Measurements from ENCODE around the gene SGO1.
"Not testable (repeated sequence)": the region's sequence is repeated elsewhere in the genome, so short reads cannot be mapped to it uniquely, and the experiment has no call there.

SGO1 gene

DNA sequence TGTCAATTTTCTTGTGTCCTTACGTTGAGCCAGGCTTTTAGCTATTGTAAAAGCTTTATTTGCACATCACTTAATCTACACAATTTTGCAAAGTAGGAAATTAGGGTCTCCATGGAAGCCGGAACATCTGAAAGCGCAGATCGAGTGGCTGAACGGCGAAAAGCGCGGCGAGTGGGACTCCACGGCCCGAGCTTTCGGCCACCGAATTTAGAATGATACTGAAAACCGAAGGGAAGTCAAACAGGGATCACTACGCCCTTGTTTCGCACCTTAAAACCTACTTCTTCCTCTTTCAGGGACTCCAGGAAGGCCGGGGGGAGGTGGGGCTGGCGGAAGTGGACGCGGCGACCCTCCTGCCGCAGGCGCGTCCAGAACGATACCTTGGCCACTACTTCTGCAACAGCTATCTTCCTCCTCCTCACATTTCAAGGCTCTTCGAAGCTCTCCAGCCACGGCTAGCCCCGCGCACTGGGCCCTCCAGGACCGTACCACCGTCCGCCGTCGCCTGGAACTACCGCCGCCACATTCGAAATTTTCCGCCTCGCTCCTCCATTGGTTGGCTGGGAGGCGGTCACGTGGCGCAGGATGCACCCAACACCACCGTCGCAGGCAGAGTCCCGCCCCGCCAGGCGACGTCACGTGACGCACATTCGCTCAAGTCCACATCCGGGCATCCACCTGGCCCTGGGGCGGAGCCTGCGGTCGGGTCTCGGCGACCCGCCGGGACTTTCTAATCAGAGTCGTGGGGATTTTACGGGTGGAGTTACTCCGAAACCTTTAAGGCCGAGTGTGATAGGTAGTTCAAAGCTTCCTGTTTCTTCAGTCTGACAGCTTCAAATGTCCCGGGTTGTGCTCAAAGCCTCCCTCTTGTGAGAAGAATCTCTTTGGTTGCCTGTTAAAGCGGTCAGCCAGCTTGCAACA lies at the start of gene SGO1:
Gene SGO1, minus strand, starts transcription at position 528 of the 921 bp plus-strand sequence. CDS start 2,179 bp downstream, outside the sequence.
- no peaks in the 10 kb centered on the region for H3K36me3 ChIP-seq (ENCODE audit: control insufficient read depth in 2 of 2, insufficient read depth in 2 of 2, low read length in 2 of 2)
- peak within 1 kb of the TSS; percentile 98 to 99 for H3K9ac ChIP-seq (ENCODE audit: low read length in 2 of 2)
- no peaks in the 10 kb centered on the region for H3K9me3 ChIP-seq (ENCODE audit: control insufficient read depth in 2 of 2, low read length in 2 of 2)
- H3K27ac ChIP-seq (ENCODE audit: low read length): peak within 1 kb of the TSS; percentile 94
- peak within 1 kb of the TSS; percentile 94 to 95 for H3K4me3 ChIP-seq (ENCODE audit: low read length in 2 of 2)
- H3K27me3 ChIP-seq (ENCODE audit: control insufficient read depth in 1 of 2, insufficient read depth in 2 of 2, low read length in 2 of 2): no peaks in the 10 kb centered on the region
- peaks cover 11% of the 10 kb centered on the region for H3K4me1 ChIP-seq (ENCODE audit: control insufficient read depth, insufficient read depth, low read length)

DNA sequence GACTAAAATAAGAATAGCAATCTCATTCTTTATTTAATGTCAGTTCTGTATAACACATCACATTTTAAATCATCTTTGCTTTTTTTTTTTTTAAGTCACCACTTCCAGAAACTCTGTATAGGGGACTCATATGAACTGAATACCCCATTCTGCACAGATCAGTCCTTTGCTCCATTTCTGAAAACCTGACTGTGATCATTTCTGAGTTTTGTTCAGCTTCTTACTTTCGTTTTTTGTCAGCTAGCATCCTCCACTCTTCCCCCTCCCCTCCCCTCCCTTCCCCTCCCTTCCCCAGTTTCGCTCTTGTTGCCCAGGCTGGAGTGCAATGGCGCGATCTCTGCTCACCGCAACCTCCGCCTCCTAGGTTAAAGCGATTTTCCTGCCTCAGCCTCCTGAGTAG lies 49.8 kb upstream of the SGO1 start:
- no peak overlapping the region for H3K4me3 ChIP-seq (ENCODE audit: low read length in 2 of 2)
- H3K27me3 ChIP-seq (ENCODE audit: control insufficient read depth in 1 of 2, insufficient read depth in 2 of 2, low read length in 2 of 2): no peaks in the 10 kb centered on the region
- no peaks in the 10 kb centered on the region for H3K4me1 ChIP-seq (ENCODE audit: control insufficient read depth, insufficient read depth, low read length)
- no peaks in the 10 kb centered on the region for H3K36me3 ChIP-seq (ENCODE audit: control insufficient read depth in 2 of 2, insufficient read depth in 2 of 2, low read length in 2 of 2)
- no peaks in the 10 kb centered on the region for H3K9me3 ChIP-seq (ENCODE audit: control insufficient read depth in 2 of 2, low read length in 2 of 2)
- no peak overlapping the region for H3K27ac ChIP-seq (ENCODE audit: low read length)
- H3K9ac ChIP-seq (ENCODE audit: low read length in 2 of 2): no peak overlapping the region

DNA sequence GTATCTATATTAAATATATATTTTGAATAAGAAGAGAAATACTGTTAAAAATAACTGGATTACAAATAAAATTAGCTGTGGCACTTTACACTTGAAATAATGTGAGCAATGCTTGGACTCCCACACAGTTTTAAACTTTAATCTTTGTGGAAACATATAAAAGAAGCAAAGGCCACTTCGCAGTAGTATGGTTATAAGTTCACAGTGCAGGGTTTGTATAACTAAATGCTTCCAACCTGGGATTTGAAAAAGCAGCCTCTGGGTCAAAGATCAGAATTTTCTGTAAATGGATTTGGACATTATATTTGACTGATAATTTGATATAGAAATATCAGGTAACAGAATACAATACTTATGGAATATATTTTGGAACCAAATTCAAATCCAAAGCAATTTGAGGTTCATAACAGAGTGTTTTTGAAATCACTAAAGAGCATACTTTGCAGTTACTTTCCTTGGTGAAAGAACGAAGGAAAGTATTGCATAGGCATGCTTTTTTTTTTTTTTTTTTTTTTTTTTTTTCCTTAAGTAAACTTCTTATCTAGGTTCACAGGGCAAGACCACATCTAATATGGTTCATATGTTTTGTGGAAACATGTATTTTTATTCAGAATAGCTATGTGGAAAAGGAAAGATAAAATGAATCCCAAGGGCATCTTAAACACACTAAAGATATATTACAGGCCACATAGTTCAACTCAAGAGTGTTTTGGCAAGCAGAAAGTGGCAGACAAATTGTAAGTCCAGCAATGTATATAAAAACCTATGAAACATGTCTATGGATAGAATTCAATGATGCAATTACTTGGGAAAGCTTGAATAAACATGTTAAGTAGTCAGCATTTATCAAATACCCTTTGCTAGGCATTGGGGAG lies 47.1 kb upstream of the SGO1 start:
- H3K4me3 ChIP-seq (ENCODE audit: low read length in 2 of 2): no peak overlapping the region
- H3K27me3 ChIP-seq (ENCODE audit: control insufficient read depth in 1 of 2, insufficient read depth in 2 of 2, low read length in 2 of 2): no peaks in the 10 kb centered on the region
- H3K9ac ChIP-seq (ENCODE audit: low read length in 2 of 2): no peak overlapping the region
- H3K4me1 ChIP-seq (ENCODE audit: control insufficient read depth, insufficient read depth, low read length): no peaks in the 10 kb centered on the region
- H3K9me3 ChIP-seq (ENCODE audit: control insufficient read depth in 2 of 2, low read length in 2 of 2): no peaks in the 10 kb centered on the region
- no peaks in the 10 kb centered on the region for H3K36me3 ChIP-seq (ENCODE audit: control insufficient read depth in 2 of 2, insufficient read depth in 2 of 2, low read length in 2 of 2)
- no peak overlapping the region for H3K27ac ChIP-seq (ENCODE audit: low read length)

DNA sequence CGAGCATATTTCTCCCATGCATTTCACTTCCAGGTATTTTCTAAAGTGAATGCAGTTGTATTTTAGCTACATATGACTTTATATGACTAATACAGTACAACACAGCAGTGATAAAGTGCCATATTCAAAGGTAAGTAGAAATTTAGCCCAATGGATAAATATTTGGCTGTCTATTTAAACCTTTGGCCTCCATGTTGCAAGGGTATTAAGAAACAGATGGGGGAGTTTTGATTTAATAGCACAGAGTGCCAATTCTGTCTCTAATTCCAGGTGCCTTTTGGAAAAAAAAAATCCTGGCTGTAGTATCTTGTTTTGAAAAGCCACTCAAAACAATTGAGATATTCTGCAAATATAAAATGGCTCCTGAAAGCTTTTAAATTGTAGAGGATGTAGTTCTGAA lies 44.9 kb upstream of the SGO1 start:
- Histone ChIP-seq H3K4me1 (ENCODE audit: control insufficient read depth, insufficient read depth, low read length) (no peaks in the 10 kb centered on the region), H3K9me3 (ENCODE audit: control insufficient read depth in 2 of 2, low read length in 2 of 2) (no peaks in the 10 kb centered on the region), H3K4me3 (ENCODE audit: low read length in 2 of 2) (no peak overlapping the region), H3K27ac (ENCODE audit: low read length) (no peak overlapping the region), H3K27me3 (ENCODE audit: control insufficient read depth in 1 of 2, insufficient read depth in 2 of 2, low read length in 2 of 2) (no peaks in the 10 kb centered on the region), H3K36me3 (ENCODE audit: control insufficient read depth in 2 of 2, insufficient read depth in 2 of 2, low read length in 2 of 2) (no peaks in the 10 kb centered on the region), H3K9ac (ENCODE audit: low read length in 2 of 2) (no peak overlapping the region)

DNA sequence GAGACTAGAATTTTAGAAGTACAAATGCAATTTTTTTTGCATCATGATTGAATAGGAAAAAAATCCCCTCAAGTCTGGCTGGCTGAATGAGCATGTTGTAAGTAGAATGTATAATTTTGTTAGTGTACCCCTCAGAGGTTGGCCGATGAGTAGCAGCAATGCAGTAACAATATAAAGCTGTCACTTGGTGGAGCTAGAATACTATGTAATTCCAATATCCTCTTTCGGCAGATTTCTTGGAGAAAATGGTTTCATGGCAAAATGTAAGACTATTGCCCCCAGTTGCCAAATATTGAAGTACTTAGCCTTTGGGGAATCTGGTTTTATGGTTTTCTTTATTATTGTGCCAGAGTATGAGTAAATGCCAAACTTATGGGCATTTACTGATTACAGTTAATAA lies 39.8 kb upstream of the SGO1 start:
- Histone ChIP-seq H3K9me3 (ENCODE audit: control insufficient read depth in 2 of 2, low read length in 2 of 2) (no peaks in the 10 kb centered on the region), H3K9ac (ENCODE audit: low read length in 2 of 2) (no peak overlapping the region), H3K4me1 (ENCODE audit: control insufficient read depth, insufficient read depth, low read length) (no peaks in the 10 kb centered on the region), H3K27me3 (ENCODE audit: control insufficient read depth in 1 of 2, insufficient read depth in 2 of 2, low read length in 2 of 2) (no peaks in the 10 kb centered on the region), H3K27ac (ENCODE audit: low read length) (no peak overlapping the region), H3K36me3 (ENCODE audit: control insufficient read depth in 2 of 2, insufficient read depth in 2 of 2, low read length in 2 of 2) (no peaks in the 10 kb centered on the region), H3K4me3 (ENCODE audit: low read length in 2 of 2) (no peak overlapping the region)

DNA sequence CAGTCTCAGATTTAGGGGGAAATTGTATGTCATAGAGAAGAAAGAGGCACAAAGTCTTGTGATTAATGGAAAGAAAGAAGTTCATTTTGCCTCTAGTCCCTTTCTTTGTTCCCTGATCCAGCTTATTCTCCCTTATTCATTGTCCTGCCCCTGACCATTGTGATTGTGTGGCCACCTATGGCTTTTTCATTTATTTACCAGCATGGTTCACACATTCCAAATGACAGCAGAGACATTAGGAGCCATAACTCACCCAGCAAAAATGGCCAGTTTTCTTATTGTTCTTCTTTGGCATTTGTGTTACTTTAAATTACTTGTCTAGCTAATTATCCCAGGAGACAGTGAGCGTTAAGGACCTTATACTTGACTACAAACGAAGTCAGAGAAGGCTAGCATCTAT lies 36.3 kb upstream of the SGO1 start:
- no peaks in the 10 kb centered on the region for H3K27me3 ChIP-seq (ENCODE audit: control insufficient read depth in 1 of 2, insufficient read depth in 2 of 2, low read length in 2 of 2)
- H3K9ac ChIP-seq (ENCODE audit: low read length in 2 of 2): no peak overlapping the region
- no peaks in the 10 kb centered on the region for H3K9me3 ChIP-seq (ENCODE audit: control insufficient read depth in 2 of 2, low read length in 2 of 2)
- no peak overlapping the region for H3K27ac ChIP-seq (ENCODE audit: low read length)
- H3K4me1 ChIP-seq (ENCODE audit: control insufficient read depth, insufficient read depth, low read length): no peaks in the 10 kb centered on the region
- H3K36me3 ChIP-seq (ENCODE audit: control insufficient read depth in 2 of 2, insufficient read depth in 2 of 2, low read length in 2 of 2): no peaks in the 10 kb centered on the region
- H3K4me3 ChIP-seq (ENCODE audit: low read length in 2 of 2): no peak overlapping the region

DNA sequence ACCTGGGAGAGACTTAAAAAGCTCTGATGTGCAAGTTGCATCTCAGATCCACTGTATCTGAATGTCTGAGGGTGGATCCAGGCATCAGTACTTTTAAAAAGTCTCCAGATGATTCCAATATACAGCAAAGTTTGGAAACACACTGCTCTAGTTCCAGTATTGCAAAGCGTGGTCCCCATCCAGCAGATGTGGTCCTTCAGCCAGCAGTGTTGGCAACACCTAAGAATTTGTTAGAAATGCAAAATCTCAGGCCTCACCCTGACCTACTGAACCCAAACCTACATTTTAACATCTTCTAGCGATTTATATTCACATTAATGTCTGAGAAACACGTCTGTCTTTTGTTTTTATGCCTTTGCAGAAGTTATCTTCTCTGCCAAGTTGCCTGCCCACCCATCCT lies 32.2 kb upstream of the SGO1 start:
- H3K4me1 ChIP-seq (ENCODE audit: control insufficient read depth, insufficient read depth, low read length): no peaks in the 10 kb centered on the region
- H3K9me3 ChIP-seq (ENCODE audit: control insufficient read depth in 2 of 2, low read length in 2 of 2): no peaks in the 10 kb centered on the region
- no peak overlapping the region for H3K27ac ChIP-seq (ENCODE audit: low read length)
- H3K9ac ChIP-seq (ENCODE audit: low read length in 2 of 2): no peak overlapping the region
- H3K36me3 ChIP-seq (ENCODE audit: control insufficient read depth in 2 of 2, insufficient read depth in 2 of 2, low read length in 2 of 2): no peaks in the 10 kb centered on the region
- H3K4me3 ChIP-seq (ENCODE audit: low read length in 2 of 2): no peak overlapping the region
- no peaks in the 10 kb centered on the region for H3K27me3 ChIP-seq (ENCODE audit: control insufficient read depth in 1 of 2, insufficient read depth in 2 of 2, low read length in 2 of 2)

DNA sequence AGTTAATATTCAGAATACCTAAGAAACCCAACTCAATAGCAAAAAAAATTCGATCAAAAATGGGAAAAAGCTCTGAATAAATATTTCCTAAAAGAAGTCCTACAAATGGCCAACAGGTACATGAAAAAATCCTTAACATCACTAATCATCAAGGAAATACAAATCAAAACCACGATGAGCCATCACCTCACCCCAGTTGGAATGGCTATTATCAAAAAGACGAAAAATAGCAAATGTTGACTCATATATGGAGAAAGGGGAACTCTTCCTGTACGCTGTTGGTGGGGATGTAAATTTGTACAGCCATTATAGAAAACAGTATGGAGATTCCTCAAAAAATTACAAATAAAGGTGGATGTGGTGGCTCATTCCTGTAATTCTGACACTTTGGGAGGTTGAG lies 29.6 kb upstream of the SGO1 start:
- no peaks in the 10 kb centered on the region for H3K9me3 ChIP-seq (ENCODE audit: control insufficient read depth in 2 of 2, low read length in 2 of 2)
- no peaks in the 10 kb centered on the region for H3K27me3 ChIP-seq (ENCODE audit: control insufficient read depth in 1 of 2, insufficient read depth in 2 of 2, low read length in 2 of 2)
- no peak overlapping the region for H3K9ac ChIP-seq (ENCODE audit: low read length in 2 of 2)
- no peak overlapping the region for H3K4me3 ChIP-seq (ENCODE audit: low read length in 2 of 2)
- no peaks in the 10 kb centered on the region for H3K4me1 ChIP-seq (ENCODE audit: control insufficient read depth, insufficient read depth, low read length)
- H3K27ac ChIP-seq (ENCODE audit: low read length): no peak overlapping the region
- H3K36me3 ChIP-seq (ENCODE audit: control insufficient read depth in 2 of 2, insufficient read depth in 2 of 2, low read length in 2 of 2): no peaks in the 10 kb centered on the region

DNA sequence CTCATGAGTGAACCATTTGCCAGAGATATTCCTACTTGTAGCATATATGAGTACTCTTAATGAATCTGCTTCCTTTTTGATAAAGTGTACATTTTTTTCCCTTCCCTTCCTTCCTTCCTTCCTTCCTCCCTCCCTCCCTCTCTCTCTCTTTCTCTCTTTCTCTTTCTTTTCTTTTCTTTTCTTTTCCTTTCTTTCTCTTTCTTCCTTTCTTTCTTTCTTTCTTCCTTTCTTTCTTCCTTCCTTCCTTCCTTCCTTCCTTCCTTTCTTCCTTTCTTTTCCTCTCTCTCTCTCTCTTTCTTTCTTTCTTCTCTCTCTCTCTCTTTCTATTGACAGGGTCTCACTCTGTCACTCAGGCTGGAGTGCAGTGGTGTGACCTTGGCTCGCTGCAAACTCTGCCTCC lies 27.5 kb upstream of the SGO1 start:
- not testable (repeated sequence) for H3K36me3 ChIP-seq (ENCODE audit: control insufficient read depth in 2 of 2, insufficient read depth in 2 of 2, low read length in 2 of 2); H3K9me3 ChIP-seq (ENCODE audit: control insufficient read depth in 2 of 2, low read length in 2 of 2); H3K9ac ChIP-seq (ENCODE audit: low read length in 2 of 2); H3K4me1 ChIP-seq (ENCODE audit: control insufficient read depth, insufficient read depth, low read length); H3K27ac ChIP-seq (ENCODE audit: low read length); H3K27me3 ChIP-seq (ENCODE audit: control insufficient read depth in 1 of 2, insufficient read depth in 2 of 2, low read length in 2 of 2); H3K4me3 ChIP-seq (ENCODE audit: low read length in 2 of 2)

DNA sequence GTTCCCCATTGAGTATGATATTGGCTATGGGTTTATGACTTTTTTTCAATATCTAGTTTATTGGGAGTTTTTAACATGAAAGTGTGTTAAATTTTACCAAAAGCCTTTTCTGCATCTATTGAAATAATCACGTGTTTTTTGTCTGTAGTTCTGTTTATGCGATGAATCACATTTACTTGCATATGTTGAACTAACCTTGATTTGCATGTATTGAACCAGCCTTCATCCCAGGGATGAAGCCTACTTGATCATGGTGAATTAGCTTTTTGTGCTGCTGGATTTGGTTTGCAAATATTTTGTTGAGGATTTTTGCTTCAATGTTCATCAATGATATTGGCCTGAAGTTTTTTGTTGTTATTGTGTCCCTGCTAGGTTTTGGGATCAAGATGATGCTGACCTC lies 21.9 kb upstream of the SGO1 start:
- not testable (repeated sequence) for H3K27ac ChIP-seq (ENCODE audit: low read length); H3K27me3 ChIP-seq (ENCODE audit: control insufficient read depth in 1 of 2, insufficient read depth in 2 of 2, low read length in 2 of 2); H3K9ac ChIP-seq (ENCODE audit: low read length in 2 of 2); H3K4me1 ChIP-seq (ENCODE audit: control insufficient read depth, insufficient read depth, low read length); H3K9me3 ChIP-seq (ENCODE audit: control insufficient read depth in 2 of 2, low read length in 2 of 2); H3K36me3 ChIP-seq (ENCODE audit: control insufficient read depth in 2 of 2, insufficient read depth in 2 of 2, low read length in 2 of 2); H3K4me3 ChIP-seq (ENCODE audit: low read length in 2 of 2)

DNA sequence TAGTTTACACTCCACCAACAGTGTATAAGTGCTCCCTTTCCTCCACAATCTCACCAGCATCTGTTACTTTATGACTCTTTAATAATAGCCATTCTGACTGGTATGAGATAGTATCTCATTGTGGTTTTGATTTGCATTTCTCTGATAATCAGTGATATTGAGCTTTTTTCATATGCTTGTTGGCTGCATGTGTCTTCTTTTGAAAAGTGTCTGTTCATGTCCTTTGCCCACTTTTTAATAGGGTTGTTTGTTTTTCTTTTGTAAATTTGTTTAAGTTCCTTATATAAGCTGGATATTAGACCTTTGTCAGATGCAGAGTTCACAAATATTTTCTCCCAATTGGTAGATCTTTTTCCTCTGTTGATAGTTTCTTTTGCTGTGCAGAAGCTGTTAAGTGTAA lies 19.9 kb upstream of the SGO1 start:
- H3K27me3 ChIP-seq (ENCODE audit: control insufficient read depth in 1 of 2, insufficient read depth in 2 of 2, low read length in 2 of 2); H3K36me3 ChIP-seq (ENCODE audit: control insufficient read depth in 2 of 2, insufficient read depth in 2 of 2, low read length in 2 of 2); H3K27ac ChIP-seq (ENCODE audit: low read length); H3K9me3 ChIP-seq (ENCODE audit: control insufficient read depth in 2 of 2, low read length in 2 of 2); H3K9ac ChIP-seq (ENCODE audit: low read length in 2 of 2); H3K4me1 ChIP-seq (ENCODE audit: control insufficient read depth, insufficient read depth, low read length); H3K4me3 ChIP-seq (ENCODE audit: low read length in 2 of 2): not testable (repeated sequence)

Data from stomach smooth muscle (tissue), 2 donors.